GM19023 (cell line): ENCODE measurements around the gene SERPINE1.
"Not testable (repeated sequence)": the region's sequence is repeated elsewhere in the genome, so short reads cannot be mapped to it uniquely, and the experiment has no call there.

Experiments
- ATAC-seq: cut with Tn5 transposase; IDR thresholded peaks from one replicate; pipeline ENCODE4 v1.9.1; 2021; ENCODE audit warnings: mild to moderate bottlenecking, moderate library complexity; ENCODE audit not compliant: unreplicated experiment

SERPINE1 gene

GRCh38 chr7:101121991-101122932, 4.6 kb upstream of the SERPINE1 start:
- no peak for ATAC-seq

GRCh38 chr7:101122933-101123702, 3.8 kb upstream of the SERPINE1 start:
- no peak for ATAC-seq

GRCh38 chr7:101123703-101124068, 3.2 kb upstream of the SERPINE1 start:
- no peak for ATAC-seq

GRCh38 chr7:101124376-101125056, 2.4 kb upstream of the SERPINE1 start:
- ATAC-seq: no peak

GRCh38 chr7:101125989-101126650, 784 bp upstream of the SERPINE1 start:
- peak; percentile 26 for ATAC-seq

- ATAC-seq: no peak
These were observed 646 bp downstream of the SERPINE1 start for GRCh38 chr7:101127460-101128039.

GRCh38 chr7:101128040-101128834, 1.3 kb downstream of the SERPINE1 start:
- no peak for ATAC-seq

GRCh38 chr7:101129603-101130117, 2.8 kb downstream of the SERPINE1 start:
- ATAC-seq: no peak

- not testable (repeated sequence) for ATAC-seq
These were observed 6.0 kb downstream of the SERPINE1 start for GRCh38 chr7:101132626-101133600.

- ATAC-seq: no peak
These were observed 6.9 kb downstream of the SERPINE1 start for GRCh38 chr7:101133621-101134398.

- ATAC-seq: no peak
These were observed 7.6 kb downstream of the SERPINE1 start for GRCh38 chr7:101134399-101134980.

GRCh38 chr7:101137651-101138212, 10.8 kb downstream of the SERPINE1 start:
- no peak for ATAC-seq

- ATAC-seq: no peak
These were observed 11.4 kb downstream of the SERPINE1 start for GRCh38 chr7:101138213-101138870.

GRCh38 chr7:101140339-101140699, 13.4 kb downstream of the SERPINE1 start:
- ATAC-seq: no peak

GRCh38 chr7:101140746-101141382, 14.0 kb downstream of the SERPINE1 start:
- no peak for ATAC-seq
